T-cell (primary cell): Measurements from ENCODE around the gene PICK1. TPM values are rescaled to one million over a fixed set of nuclear protein-coding genes. Genes with fewer than 3 reads are reported as not detected.

Experiments
- ATAC-seq, 4 experiments: fragments of 200-7000 bp in 3 of 4; fragments of 150-1000 bp in 1 of 4; cut with Tn5 transposase; replicated peaks in 1 of 4; 1 replicate in 3 of 4; 2 replicates in 1 of 4; pipeline ENCODE4 v1.10.0; 2021; ENCODE audit warnings: moderate library complexity in 3 of 4, mild to moderate bottlenecking in 2 of 4, moderate number of reproducible peaks in 1 of 4
- CTCF ChIA-PET, 2 donors: fragments of 300-600 bp; sonication (Branson Sonifier 250); formaldehyde crosslinking; loops; one replicate each; lab custom pipeline; 2022; ENCODE audit warnings: antibody characterized with exemption in 2 of 2; lab: Charles Lee
- POLR2A ChIA-PET, 2 donors: fragments of 300-600 bp; sonication (Branson Sonifier 250); formaldehyde crosslinking; loops; one replicate each; lab custom pipeline; 2022; ENCODE audit warnings: antibody characterized with exemption in 2 of 2; lab: Charles Lee
- DNase-seq, 35 experiments: peaks; one replicate each; pipeline versions ENCODE4 v3.0.0 to v3.0.0-alpha.2; 2013 to 2023
- H3K27ac ChIP-seq: one replicate; pipeline ENCODE4 v1.5.1; 2013; ENCODE audit warnings: low read length
- H3K27me3 ChIP-seq, 2 experiments: replicated peaks in 1 of 2; 1 replicate in 1 of 2; 2 replicates in 1 of 2; pipeline versions ENCODE4 v1.6.1 to v1.7.0; 2013; ENCODE audit warnings: low read length in 1 of 2, mixed read lengths in 1 of 2; ENCODE audit not compliant: control insufficient read depth in 2 of 2, insufficient read depth in 2 of 2; ENCODE audit errors: extremely low read depth in 1 of 2
- H3K36me3 ChIP-seq, 2 donors: 1 replicate in 1 of 2; 2 replicates in 1 of 2; pipeline versions ENCODE4 v1.6.1 to v1.7.0; 2013; ENCODE audit warnings: low read length in 1 of 2; ENCODE audit not compliant: control insufficient read depth in 2 of 2, insufficient read depth in 1 of 2; ENCODE audit errors: extremely low read depth in 1 of 2
- H3K4me1 ChIP-seq, 2 experiments: 1 replicate in 1 of 2; 2 replicates in 1 of 2; pipeline versions ENCODE4 v1.6.1 to v1.7.0; 2013; ENCODE audit warnings: low read length in 2 of 2, mixed read lengths in 1 of 2; ENCODE audit not compliant: insufficient read depth in 2 of 2, control insufficient read depth in 1 of 2; ENCODE audit errors: extremely low read depth in 1 of 2
- H3K4me3 ChIP-seq, 2 donors: 1 replicate in 1 of 2; 2 replicates in 1 of 2; pipeline versions ENCODE4 v1.5.1 to v1.7.0; 2013; ENCODE audit warnings: mild to moderate bottlenecking in 2 of 2, low read length in 1 of 2, moderate library complexity in 1 of 2; ENCODE audit not compliant: control insufficient read depth in 1 of 2; ENCODE audit errors: extremely low read depth in 1 of 2
- H3K9me3 ChIP-seq: 2 replicates; pipeline ENCODE4 v1.7.0; 2013
- H3K27ac Mint-ChIP-seq, 2 donors: one replicate each; pipeline ENCODE4 v1.8.0; 2020 to 2021; ENCODE audit warnings: mild to moderate bottlenecking in 2 of 2, mixed read lengths in 2 of 2
- H3K27me3 Mint-ChIP-seq, 2 donors: one replicate each; pipeline ENCODE4 v1.8.0; 2021 to 2022; ENCODE audit warnings: mixed read lengths in 2 of 2
- H3K36me3 Mint-ChIP-seq: one replicate; pipeline ENCODE4 v1.8.0; 2021; ENCODE audit warnings: mixed read lengths
- H3K4me1 Mint-ChIP-seq, 3 donors: one replicate each; pipeline ENCODE4 v1.8.0; 2020 to 2022; ENCODE audit warnings: mixed read lengths in 3 of 3, mild to moderate bottlenecking in 1 of 3
- H3K4me3 Mint-ChIP-seq, 3 donors: one replicate each; pipeline ENCODE4 v1.8.0; 2020 to 2022; ENCODE audit warnings: mild to moderate bottlenecking in 3 of 3, mixed read lengths in 3 of 3, moderate library complexity in 3 of 3
- H3K9me3 Mint-ChIP-seq, 3 donors: one replicate each; pipeline ENCODE4 v1.8.0; 2020 to 2022; ENCODE audit warnings: mixed read lengths in 3 of 3
- WGBS: methylation state at CpG from one replicate; pipeline ENCODE4 v1.1.5; 2013; ENCODE audit warnings: missing lambda C conversion rate; ENCODE audit not compliant: insufficient coverage; 5-methylcytosine and 5-hydroxymethylcytosine counted together
- total RNA-seq, 35 experiments: library from RNA in 6 of 35; stranded (reverse) in 6 of 35; fragments of 120-200 nt in 1 of 35; gene quantifications; one replicate each; pipeline versions ENCODE4 v1.2.1 to v1.2.4 and lab custom pipeline; 2013 to 2026

Gene PICK1
- total RNA-seq, 5 donors from 2014 or later (not counting 1 experiment from before 2014, with no cell fraction given) = 26.4 to 32.0 (median 27.7) TPM

GRCh38 chr22:38109371-38110001 is 52.3 kb downstream of the PICK1 start:
- peak; percentile 24 to 36 (median 26) for ATAC-seq

GRCh38 chr22:38110008-38110862 is 53.0 kb downstream of the PICK1 start, which contains the start of gene BAIAP2L2:
BAIAP2L2 (minus strand) TSS chr22:38110684; CDS start chr22:38110525, 159 bp downstream.
- ChIA-PET POLR2A (no interaction called here), CTCF (no interaction called here)
- Histone ChIP-seq H3K4me3 (no peak within 1 kb of the TSS), H3K27ac (no peak within 1 kb of the TSS), H3K36me3 (peaks cover 3 to 14% of the 10 kb centered on the region in 2 donors), H3K4me1 (peaks cover 0 to 9% of the 10 kb centered on the region in 2 experiments), H3K27me3 (no peaks in the 10 kb centered on the region), H3K9me3 (no peaks in the 10 kb centered on the region)
- DNase-seq (no peak), ATAC-seq (no peak)
- Mint-ChIP-seq H3K27ac (peak within 1 kb of the TSS; percentile 64 to 71), H3K27me3 (no peaks in the 10 kb centered on the region), H3K9me3 (no peaks in the 10 kb centered on the region), H3K4me1 (peaks cover 5 to 8% (median 6%) of the 10 kb centered on the region in 3 donors), H3K4me3 (no peak within 1 kb of the TSS), H3K36me3 (peaks cover 10% of the 10 kb centered on the region)
- 92% methylated on average over 14 of the region's 19 CpGs for WGBS

More at GRCh38 chr22:38109371-38110001, 52.3 kb downstream of the PICK1 start:
- peaks cover 3 to 10% of the 10 kb centered on the region in 2 donors for H3K36me3 ChIP-seq
- Mint-ChIP-seq H3K4me1 (peaks cover 9 to 10% (median 10%) of the 10 kb centered on the region in 3 donors), H3K36me3 (peaks cover 8% of the 10 kb centered on the region), H3K9me3 (no peaks in the 10 kb centered on the region), H3K27ac (peak overlapping the region; percentile 64 to 71), H3K4me3 (no peak overlapping the region), H3K27me3 (no peaks in the 10 kb centered on the region)
- ChIA-PET CTCF (no interaction called here), POLR2A (no interaction called here)
- peak in 4 of 35 experiments; percentile 6 to 32 (median 24) for DNase-seq
- peaks cover 0 to 10% of the 10 kb centered on the region in 2 experiments for H3K4me1 ChIP-seq
- H3K27me3 ChIP-seq = no peaks in the 10 kb centered on the region
- WGBS = 93% methylated on average over 17 of the region's 22 CpGs
- H3K27ac ChIP-seq = no peak overlapping the region
- no peak overlapping the region for H3K4me3 ChIP-seq
- no peaks in the 10 kb centered on the region for H3K9me3 ChIP-seq

GRCh38 chr22:38110863-38111852 is 54.0 kb downstream of the PICK1 start:
- Mint-ChIP-seq H3K9me3 (no peaks in the 10 kb centered on the region), H3K4me3 (no peak overlapping the region), H3K27ac (no peak overlapping the region), H3K4me1 (peaks cover 3 to 6% (median 5%) of the 10 kb centered on the region in 3 donors), H3K36me3 (peaks cover 13% of the 10 kb centered on the region), H3K27me3 (no peaks in the 10 kb centered on the region)
- no peaks in the 10 kb centered on the region for H3K9me3 ChIP-seq
- no peak for ATAC-seq
- ChIA-PET CTCF (no interaction called here), POLR2A (interaction anchor here in 1 of 2 donors (0.6 kb wide), 1 partner anchor 118 kb away, joined by 3 read pairs; no protein-coding TSS in a partner anchor)
- no peak for DNase-seq
- no peaks in the 10 kb centered on the region for H3K27me3 ChIP-seq
- 93% methylated on average over 27 of the region's 30 CpGs for WGBS
- H3K4me3 ChIP-seq = no peak overlapping the region
- H3K36me3 ChIP-seq = peaks cover 3 to 17% of the 10 kb centered on the region in 2 donors
- no peak overlapping the region for H3K27ac ChIP-seq
- peaks cover 0 to 8% of the 10 kb centered on the region in 2 experiments for H3K4me1 ChIP-seq

GRCh38 chr22:38111925-38112355 is 54.7 kb downstream of the PICK1 start:
- Histone ChIP-seq H3K27me3 (no peaks in the 10 kb centered on the region), H3K36me3 (peaks cover 3 to 17% of the 10 kb centered on the region in 2 donors), H3K4me3 (no peak overlapping the region), H3K4me1 (peaks cover 0 to 8% of the 10 kb centered on the region in 2 experiments), H3K27ac (no peak overlapping the region), H3K9me3 (no peaks in the 10 kb centered on the region)
- ChIA-PET CTCF (interaction anchor here in 1 of 2 donors (0.6 kb wide), 1 partner anchor 107 kb away, joined by 4 read pairs; no protein-coding TSS in a partner anchor), POLR2A (no interaction called here)
- no peaks in the 10 kb centered on the region for H3K9me3 Mint-ChIP-seq
- H3K4me1 Mint-ChIP-seq = peaks cover 3 to 6% (median 5%) of the 10 kb centered on the region in 3 donors
- no peaks in the 10 kb centered on the region for H3K27me3 Mint-ChIP-seq
- DNase-seq (no peak), ATAC-seq (no peak)
- WGBS = 94% methylated on average over 11 of the region's 11 CpGs
- H3K27ac Mint-ChIP-seq = no peak overlapping the region
- no peak overlapping the region for H3K4me3 Mint-ChIP-seq
- peaks cover 13% of the 10 kb centered on the region for H3K36me3 Mint-ChIP-seq

GRCh38 chr22:38112381-38112780 is 55.2 kb downstream of the PICK1 start:
- POLR2A ChIA-PET = no interaction called here

More at GRCh38 chr22:38112381-38112780, 55.2 kb downstream of the PICK1 start:
- no peak overlapping the region for H3K4me3 ChIP-seq
- H3K36me3 Mint-ChIP-seq = peaks cover 13% of the 10 kb centered on the region
- no peaks in the 10 kb centered on the region for H3K9me3 Mint-ChIP-seq
- H3K4me1 Mint-ChIP-seq = peaks cover 3 to 6% (median 5%) of the 10 kb centered on the region in 3 donors
- CTCF ChIA-PET = interaction anchor here in 1 of 2 donors (0.6 to 0.7 kb wide), 2 partner anchors 105 to 107 kb away, joined by 3 to 4 read pairs; no protein-coding TSS in a partner anchor
- ATAC-seq (no peak), DNase-seq (no peak)
- H3K27me3 Mint-ChIP-seq = no peaks in the 10 kb centered on the region
- H3K4me3 Mint-ChIP-seq = no peak overlapping the region
- no peak overlapping the region for H3K27ac ChIP-seq
- peaks cover 0 to 8% of the 10 kb centered on the region in 2 experiments for H3K4me1 ChIP-seq
- no peaks in the 10 kb centered on the region for H3K27me3 ChIP-seq
- 97% methylated on average over 20 of the region's 22 CpGs for WGBS
- peaks cover 3 to 17% of the 10 kb centered on the region in 2 donors for H3K36me3 ChIP-seq
- H3K27ac Mint-ChIP-seq = no peak overlapping the region
- H3K9me3 ChIP-seq = no peaks in the 10 kb centered on the region
